T-helper 1 cell (primary cell): ENCODE measurements around the gene TFAP2E.
A peak's percentile ranks its signal among the peaks of the same experiment; 100 is the strongest.
"Not testable (repeated sequence)": the region's sequence is repeated elsewhere in the genome, so short reads cannot be mapped to it uniquely, and the experiment has no call there.

Source experiments
- DNase-seq, 5 donors: peaks; one replicate each; pipeline ENCODE4 v3.0.0-alpha.2; 2012 to 2020

The TFAP2E gene

GRCh38 chr1:35574125-35574654 lies 1.1 kb downstream of the TFAP2E start:
- no peak for DNase-seq

- no peak for DNase-seq
These were observed 1.7 kb downstream of the TFAP2E start for GRCh38 chr1:35574655-35575415.

GRCh38 chr1:35575416-35575958 lies 2.4 kb downstream of the TFAP2E start:
- no peak for DNase-seq

GRCh38 chr1:35576061-35576765 lies 3.1 kb downstream of the TFAP2E start:
- DNase-seq = peak in 1 of 5 donors; percentile 25

- not testable (repeated sequence) for DNase-seq
These were observed 3.6 kb downstream of the TFAP2E start for GRCh38 chr1:35576766-35577070.

- peak in 4 of 5 donors; percentile 41 to 84 (median 45) for DNase-seq
These were observed 4.2 kb downstream of the TFAP2E start for GRCh38 chr1:35577071-35577998.

GRCh38 chr1:35580949-35581388 lies 7.9 kb downstream of the TFAP2E start:
- DNase-seq = no peak

- not testable (repeated sequence) for DNase-seq
These were observed 8.5 kb downstream of the TFAP2E start for GRCh38 chr1:35581621-35582020.

GRCh38 chr1:35585281-35585680 lies 12.2 kb downstream of the TFAP2E start:
- no peak for DNase-seq

- DNase-seq = not testable (repeated sequence)
These were observed 12.7 kb downstream of the TFAP2E start for GRCh38 chr1:35585805-35586204.

GRCh38 chr1:35586808-35587207 lies 13.7 kb downstream of the TFAP2E start:
- no peak for DNase-seq

- DNase-seq = no peak
These were observed 14.6 kb downstream of the TFAP2E start for GRCh38 chr1:35587736-35588135.

GRCh38 chr1:35588197-35588910 lies 15.2 kb downstream of the TFAP2E start:
- no peak for DNase-seq

GRCh38 chr1:35589516-35590427 lies 16.7 kb downstream of the TFAP2E start:
- DNase-seq = no peak

- DNase-seq = no peak
These were observed 17.4 kb downstream of the TFAP2E start for GRCh38 chr1:35590476-35591040.

- DNase-seq = no peak
These were observed 18.1 kb downstream of the TFAP2E start for GRCh38 chr1:35591211-35591610.

- no peak for DNase-seq
These were observed 20.1 kb downstream of the TFAP2E start for GRCh38 chr1:35592991-35593769.

GRCh38 chr1:35594005-35594760 lies 21.1 kb downstream of the TFAP2E start:
- no peak for DNase-seq

- no peak for DNase-seq
These were observed 22.6 kb downstream of the TFAP2E start for GRCh38 chr1:35595684-35596083.
